ENCODE data around the gene ROBO2. TPM values are rescaled to one million over a fixed set of nuclear protein-coding genes. Genes with fewer than 3 reads are reported as not detected.

ROBO2 gene
- polyA plus RNA-seq, 12 donors, result 3.2 to 57.4 (median 4.2) TPM; not detected in 1

DNA sequence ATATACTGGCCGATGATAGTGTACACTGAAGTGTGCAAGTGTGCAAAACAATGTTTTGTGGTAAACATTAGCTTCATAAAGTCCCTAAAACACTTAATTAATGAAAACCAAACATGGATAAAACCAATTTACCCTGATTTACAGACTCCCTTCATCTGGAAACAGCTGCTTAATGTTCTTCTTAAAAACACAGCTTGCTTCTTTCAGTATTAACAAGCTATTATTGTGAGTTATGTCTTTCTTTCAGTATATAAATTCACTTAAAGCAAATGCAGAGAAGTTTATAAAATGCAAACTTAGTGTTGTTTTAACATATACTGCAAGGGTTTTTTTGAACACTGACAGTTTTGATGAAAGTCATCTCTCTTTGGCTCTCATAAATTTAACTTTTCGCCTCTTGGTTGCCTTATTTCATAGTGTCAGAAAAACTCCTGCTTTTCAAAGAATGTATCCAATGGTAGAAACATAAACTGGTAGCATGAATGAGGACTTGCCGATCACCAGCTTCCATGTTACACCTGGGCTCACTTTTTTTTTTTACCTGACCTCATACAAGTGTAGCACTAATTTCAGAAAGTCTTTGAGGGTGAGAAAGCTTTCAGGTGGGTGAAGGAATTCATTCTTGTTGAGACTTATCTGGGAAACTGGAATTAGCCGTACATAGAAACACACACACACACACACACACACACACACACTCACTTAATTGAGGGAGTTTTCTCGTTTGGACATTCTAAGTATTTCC lies 532.2 kb downstream of the ROBO2 start:
- DNase-seq, result no peak

DNA sequence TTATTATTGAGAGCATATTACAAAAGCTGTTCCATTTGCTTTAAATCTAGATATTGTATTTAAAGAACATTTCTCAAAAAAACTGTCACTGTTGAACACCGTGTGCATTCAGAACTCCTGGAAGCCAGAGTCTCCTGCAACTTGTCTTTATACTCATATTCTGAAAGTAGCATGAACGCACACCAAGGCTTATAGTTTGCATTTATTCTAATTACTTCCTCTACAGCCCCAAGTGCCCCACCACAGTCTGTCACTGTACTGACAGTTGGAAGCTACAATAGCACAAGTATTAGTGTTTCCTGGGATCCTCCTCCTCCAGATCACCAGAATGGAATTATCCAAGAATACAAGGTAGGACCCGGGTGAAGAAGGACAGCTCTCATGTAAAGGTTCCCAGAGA lies 537.4 kb downstream of the ROBO2 start:
- no peak for DNase-seq

DNA sequence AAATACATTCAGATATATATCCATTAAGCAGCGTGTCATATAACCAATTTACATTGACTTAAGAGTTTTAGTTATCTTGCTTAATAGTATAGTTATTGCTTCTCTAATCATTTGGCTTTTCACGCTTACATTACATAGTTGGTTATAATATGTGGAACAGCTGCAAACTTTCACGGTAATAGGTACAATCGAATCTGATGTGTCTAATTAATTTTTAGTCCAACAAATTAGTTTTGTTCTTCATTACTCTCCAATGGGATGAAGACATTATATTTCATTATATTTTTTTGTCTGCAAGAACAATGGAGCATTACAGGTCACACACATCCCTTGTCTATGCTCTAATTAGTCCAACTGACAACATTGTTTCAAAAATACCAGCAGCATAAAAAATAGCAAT lies 546.3 kb downstream of the ROBO2 start:
- no peak for DNase-seq

DNA sequence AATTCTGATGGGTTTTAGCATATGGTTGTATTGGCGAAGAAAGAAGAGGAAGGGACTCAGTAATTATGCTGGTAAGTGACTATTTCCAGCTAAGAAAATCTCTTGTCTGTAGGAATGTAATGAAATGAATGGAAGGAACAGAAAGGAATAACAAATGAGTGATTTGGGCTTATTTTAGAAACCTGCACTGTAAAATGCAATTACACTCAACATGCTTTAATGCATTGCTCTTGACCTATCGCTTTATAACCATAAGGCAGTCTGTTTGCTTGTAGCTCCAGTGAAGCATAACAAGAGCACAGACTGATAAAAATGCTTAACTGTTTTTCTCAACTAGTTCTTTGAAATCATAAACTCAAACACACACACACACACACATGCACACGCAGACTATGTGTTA lies 549.0 kb downstream of the ROBO2 start:
- no peak for DNase-seq

DNA sequence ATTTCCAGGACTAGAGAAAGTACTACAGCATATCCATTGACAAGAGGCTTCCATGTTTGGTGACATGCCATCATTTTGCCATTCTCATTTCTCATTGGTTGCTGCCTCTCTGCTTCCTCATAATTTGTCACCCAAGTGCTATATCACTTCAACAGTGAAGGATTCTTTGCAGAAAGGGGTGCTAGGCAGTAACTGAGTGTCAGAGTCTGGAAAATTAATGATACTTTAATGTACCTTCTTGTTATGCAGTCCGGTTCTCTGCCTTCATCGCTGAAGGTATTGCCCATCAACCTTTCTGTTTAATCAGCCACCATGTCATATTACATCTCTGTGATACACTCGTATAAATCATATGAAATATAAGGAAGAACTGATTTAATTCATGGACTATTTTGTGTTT lies 550.3 kb downstream of the ROBO2 start:
- DNase-seq, result no peak

DNA sequence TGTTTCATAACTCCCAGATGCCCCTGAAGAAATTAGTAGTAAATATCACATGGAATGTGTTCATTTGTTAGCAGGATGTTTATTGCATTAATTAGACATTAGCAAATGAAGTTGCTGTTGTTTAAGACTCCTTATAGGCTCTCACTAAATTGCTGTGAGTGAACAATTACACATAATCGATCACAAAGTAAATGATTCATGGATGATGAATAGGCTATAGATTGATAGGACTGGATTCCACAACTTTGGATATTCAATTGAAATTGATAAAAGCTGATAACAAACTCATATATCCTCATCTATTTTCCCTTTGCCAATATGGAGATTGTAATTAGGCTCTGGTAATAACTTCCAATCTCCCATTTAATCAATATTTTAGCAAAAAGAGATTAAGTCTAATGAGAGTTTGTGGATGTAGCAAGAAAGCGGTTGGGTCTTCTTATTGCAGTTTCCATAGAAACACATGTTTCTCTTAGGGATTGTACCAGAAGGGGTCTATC lies 555.5 kb downstream of the ROBO2 start:
- DNase-seq, result no peak

DNA sequence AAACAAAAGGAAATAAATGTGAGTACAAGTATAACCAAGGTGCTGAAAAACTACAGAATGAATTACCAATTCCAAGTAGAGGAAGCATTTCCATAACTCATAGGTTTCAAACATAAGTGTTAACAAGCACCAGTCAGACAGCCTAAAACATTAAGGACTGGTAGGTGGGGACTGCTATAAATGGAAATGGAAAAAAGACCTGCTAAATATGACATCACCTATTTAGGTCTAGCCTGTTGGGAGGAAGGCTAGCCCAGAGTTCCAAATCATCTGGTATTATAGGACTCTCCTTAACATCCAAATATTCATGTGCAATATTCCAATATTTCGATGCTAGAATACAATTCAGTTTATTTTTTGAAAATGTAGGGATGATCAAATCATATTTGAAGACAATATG lies 560.0 kb downstream of the ROBO2 start:
- DNase-seq, result no peak

DNA sequence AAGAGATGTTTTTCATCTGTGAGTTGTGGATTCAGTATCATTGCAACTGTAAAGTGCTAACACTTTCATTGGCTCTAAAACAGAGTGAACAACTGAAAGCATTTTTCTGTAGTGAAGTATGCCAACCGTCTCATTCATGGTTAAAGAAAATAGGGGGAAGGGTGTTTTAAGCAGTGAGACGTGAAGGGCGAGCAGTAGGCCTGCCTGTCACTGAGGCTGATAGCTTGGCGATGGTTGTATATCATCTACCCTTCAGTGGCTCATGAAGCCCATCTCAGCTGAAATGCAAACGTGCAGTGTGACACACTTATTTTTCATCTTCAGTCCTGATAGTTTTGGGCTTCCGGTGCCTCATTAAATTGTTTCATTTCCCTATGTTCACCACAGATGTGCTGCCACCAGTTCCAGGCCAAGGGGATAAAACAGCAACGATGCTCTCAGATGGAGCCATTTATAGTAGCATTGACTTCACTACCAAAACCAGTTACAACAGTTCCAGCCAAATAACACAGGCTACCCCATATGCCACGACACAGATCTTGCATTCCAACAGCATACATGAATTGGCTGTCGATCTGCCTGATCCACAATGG lies 562.0 kb downstream of the ROBO2 start:
- DNase-seq, result no peak

DNA sequence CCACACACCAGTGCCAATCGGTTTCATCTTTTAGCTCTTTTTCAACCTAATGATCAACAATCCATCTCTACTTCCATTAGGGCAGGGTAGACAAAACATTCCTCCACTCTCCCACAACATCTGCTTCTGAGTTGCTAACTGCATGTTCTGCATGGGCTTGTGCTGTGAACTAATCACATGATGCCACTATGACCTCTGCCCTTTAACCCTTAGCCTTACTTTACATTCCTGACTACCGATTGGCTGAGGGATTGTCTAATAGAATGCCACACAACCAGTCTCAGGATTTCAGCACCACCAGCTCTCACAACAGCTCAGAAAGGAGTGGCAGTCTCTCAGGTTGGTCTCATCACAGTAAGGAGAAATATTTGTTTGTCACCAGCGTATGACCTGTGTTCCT lies 562.8 kb downstream of the ROBO2 start:
- no peak for DNase-seq

DNA sequence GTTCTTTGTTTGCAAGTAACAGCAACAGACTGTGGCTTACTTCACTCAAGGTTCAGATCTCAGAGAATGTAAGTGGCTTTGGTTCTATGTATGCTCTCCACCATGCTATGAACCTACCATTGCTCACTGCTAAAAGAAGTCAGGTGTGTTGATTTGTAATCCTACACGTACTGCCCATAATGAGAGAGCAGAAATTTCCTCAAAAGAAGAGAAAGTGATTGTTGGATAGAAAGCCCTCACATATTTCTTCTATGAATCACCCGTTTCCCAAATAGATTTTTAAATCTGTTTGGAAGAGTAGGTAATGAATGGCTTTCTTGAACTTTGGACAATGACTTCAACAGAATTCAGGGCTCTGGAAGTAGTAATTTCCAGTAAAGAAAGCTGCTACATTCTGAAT lies 565.4 kb downstream of the ROBO2 start:
- no peak for DNase-seq

DNA sequence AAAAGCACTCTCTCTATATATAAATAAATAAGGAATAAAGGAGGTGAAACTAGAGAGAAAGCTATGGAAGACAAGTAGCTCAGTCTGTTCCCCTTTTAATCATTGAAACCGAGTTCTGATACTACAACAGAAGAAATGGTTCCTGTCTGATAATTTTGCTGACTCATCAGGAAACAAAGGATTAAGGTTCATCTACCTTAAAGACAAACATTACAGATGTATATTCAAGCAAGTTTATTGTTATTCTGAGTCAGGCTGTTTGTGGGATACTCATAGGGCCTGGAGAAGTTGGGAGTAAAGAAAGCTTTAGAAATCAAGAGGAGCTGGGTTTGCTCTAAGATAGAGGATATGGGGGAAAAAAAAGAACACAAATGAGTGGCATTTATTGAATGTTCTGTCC lies 566.0 kb downstream of the ROBO2 start:
- DNase-seq, result no peak

DNA sequence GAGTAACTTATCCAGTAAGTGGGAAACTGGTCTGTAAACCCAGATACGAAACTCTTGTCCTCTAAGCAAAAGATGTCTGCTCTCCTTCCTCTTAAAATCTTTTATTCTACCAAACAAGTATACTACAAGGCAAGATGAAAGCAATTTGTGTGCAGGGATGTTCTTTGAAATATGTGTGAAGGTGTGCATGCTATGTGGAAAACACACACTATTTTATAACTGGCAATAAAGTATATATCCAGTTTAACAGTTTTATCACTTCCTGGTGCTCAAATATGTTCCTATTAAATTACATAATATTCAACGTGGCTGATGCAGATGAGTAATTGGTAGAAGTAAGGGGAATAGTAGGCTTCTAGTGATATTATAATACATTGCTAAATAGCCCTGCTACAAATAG lies 566.5 kb downstream of the ROBO2 start:
- DNase-seq, result no peak

DNA sequence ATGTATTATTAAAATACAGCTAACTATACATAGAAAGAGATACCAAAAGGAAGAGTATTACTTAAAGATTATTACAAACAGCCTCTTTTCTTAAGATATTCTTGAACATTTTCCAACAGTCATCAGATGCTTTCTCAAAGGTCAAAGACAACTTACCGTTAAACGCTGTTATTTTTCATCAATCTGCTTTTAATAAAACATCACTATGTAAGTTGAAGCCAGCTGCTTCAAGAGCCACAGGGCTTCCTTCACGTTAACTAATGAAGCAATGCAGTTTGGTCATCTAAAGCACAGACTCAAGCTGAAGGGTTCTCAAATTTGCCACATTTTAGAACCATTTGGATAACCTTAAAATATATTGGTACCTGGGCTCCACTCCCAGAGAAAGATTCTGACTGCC lies 578.8 kb downstream of the ROBO2 start:
- DNase-seq, result no peak

DNA sequence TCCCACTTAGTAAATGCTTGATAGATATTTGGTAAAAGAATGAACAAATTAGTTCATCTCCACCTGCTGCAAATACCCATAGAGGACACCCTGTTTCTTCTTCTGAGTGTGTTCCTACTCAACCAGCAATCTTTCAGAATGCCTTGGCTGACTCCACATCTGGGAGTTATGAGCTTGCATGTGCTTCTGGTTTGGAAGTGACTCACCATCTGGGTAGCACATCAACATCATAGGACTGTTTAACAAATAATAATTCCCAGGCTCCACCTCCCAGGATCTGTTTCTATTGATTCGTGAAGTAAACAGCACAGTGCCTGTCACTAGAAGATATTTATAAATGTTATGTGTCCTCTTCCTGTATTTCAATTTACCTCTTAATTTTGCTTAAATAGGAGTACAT lies 580.1 kb downstream of the ROBO2 start:
- DNase-seq, result peak; percentile 2

DNA sequence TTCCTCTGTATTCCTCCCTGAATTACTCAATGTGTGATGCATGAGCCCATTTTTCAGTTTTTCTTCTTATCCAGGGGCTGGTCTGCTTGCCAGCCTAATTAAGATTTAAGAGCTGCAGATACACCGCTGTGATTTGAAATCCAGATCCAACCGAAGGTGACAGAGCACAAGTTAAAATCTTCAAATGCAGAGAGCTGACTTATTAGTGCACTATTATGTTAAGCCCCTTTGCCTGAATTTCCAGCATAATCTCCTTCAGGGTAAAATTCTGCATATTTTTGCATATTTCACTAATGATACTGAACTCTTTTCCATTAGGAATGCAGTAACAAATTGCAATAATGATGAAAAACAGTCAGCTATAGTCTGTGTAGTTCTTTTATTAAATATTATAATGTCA lies 583.6 kb downstream of the ROBO2 start:
- no peak for DNase-seq

DNA sequence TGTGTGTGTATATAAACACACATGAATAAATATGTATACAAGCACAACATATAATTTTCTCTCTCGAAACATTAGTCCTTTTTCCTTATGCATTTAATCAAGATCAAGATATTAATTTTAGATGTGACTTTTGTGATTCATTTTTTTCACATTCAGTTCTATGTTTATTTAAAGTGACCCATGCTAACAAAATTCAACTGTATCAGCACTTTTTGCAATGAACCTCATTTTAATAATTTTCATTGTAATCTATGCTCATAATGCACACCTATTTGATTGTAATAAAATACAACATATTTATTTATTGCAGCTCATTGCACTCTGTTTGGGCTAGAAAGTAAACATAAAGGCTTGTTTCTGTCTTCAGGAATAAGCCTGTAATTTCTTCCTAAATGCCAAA lies 586.3 kb downstream of the ROBO2 start:
- no peak for DNase-seq

DNA sequence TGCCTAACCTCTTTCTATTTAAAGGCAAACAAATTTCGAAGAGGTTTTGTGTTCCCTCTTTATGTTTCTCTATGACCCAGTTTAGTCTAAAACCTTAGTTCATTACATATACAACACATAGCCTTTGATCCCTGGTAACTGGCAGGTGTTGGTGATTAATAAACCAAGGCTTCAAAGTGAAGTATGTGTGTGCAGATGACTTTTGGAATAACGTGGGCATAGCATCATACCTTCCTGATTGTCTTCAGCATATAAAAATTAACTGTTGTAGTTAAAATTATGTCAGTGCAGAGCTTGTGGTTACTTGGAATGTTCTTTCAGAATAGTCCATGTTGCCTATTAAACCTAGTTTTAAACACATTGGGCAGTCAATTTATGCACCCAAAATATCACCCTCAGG lies 608.3 kb downstream of the ROBO2 start:
- no peak for DNase-seq

DNA sequence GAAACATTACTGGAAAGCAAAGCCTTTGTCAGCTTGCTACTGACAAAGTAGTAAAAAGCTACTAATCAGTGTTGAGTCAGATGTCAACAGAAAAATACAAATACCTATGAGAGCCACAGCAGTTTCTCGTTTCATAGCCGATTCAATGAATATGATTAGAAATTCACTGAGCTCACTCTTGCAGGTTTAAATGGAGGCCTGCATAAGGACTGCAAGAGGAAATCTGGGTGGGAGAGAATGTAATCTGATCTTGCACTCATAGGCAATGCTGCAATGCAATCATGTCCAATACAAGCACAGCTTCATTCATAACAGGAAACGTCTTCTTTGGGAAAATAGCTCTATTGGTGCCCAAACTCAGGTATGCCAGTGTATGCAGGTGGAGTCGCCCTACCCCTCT lies 608.8 kb downstream of the ROBO2 start:
- DNase-seq, result no peak

DNA sequence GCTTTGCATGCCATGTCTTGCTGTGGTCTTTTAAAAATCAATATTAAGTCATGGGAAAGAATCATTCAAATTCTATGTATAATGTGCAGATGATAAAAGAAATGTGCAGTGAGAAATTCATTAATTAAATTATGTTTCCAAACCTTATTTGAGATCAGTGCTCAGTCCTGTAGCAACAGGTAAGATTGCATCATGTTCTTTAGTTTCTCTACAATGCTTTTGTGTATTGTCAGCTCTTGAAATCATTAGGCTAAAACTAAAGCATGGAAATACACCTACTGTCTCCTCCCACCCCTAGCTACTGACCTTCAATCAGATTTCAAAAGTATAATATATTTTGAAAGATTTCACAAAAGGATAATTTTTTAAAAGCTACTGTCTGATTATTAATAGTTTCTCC lies 612.7 kb downstream of the ROBO2 start:
- no peak for DNase-seq

DNA sequence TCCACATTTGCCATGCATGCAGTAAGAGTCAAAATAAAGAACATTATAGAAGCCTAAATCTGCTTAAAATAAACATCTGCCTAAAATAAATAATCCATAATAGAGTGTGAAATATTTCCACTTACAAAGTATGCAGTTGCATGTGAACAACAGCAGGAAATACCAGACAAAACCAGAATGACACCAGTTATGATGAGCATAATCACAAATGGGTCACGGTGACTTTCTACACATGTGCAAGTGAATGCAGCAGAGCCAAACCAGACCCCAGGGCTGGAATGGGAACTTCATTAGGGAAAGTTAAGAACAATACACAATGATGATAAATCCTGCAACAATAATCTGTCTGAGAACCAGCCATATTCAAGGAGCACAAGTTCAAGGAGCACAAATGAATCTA lies 615.5 kb downstream of the ROBO2 start:
- no peak for DNase-seq

DNA sequence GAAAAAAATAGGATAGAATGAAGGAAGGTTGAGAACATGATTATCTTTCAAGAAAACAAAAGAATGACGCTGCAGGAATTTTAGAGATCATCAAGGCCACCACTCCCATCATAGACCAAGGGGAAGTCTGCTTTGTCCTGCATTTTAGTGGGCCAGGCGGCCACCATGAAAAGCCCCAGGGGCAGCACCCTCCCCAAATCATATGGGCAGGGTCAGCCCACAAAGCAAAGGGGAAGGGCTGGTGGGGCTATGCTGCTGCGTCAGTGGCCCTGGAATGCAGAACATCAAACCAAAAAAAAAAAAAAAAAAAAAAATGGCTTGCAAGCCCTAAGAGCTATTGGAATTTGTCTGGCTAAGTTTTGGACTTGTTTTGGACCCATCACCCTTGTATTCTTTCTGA lies 620.8 kb downstream of the ROBO2 start:
- no peak for DNase-seq

DNA sequence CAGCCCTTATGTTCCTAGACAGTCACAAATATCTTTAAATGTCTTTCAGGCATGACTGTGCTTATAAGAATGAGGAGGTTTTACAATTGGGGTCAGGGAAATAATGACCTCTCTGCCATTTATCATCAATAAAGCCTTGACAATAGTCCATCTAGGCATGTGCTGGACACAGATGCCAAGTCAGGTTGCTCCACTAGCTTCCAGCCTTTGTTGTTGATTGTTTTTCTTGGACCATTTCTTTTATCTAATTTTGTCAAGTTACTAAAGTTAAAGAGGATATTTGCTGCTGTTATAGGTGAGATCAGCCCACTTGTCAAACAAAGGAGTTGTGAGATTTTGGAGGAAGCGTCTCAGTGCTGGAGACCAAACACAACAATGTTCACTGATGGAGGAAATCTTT lies 628.0 kb downstream of the ROBO2 start:
- DNase-seq, result no peak

DNA sequence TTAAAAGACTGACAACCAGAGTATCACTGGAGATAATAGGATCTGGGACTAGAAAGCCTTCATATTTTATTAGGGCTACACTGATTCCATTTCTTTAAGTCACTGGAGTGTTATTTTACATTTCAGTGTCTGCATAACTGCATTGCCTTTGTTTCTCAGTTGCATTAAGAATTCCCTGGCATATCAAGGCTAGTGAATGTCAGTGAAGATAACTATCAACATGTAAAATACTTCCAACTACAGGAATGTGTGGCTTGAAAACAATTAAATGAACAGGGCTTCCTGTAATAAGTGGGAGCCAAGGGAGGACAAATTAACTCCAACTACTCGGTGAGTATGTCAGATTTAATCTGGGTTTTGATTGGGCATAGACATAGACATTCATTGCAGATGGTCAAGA lies 628.5 kb downstream of the ROBO2 start:
- no peak for DNase-seq

DNA sequence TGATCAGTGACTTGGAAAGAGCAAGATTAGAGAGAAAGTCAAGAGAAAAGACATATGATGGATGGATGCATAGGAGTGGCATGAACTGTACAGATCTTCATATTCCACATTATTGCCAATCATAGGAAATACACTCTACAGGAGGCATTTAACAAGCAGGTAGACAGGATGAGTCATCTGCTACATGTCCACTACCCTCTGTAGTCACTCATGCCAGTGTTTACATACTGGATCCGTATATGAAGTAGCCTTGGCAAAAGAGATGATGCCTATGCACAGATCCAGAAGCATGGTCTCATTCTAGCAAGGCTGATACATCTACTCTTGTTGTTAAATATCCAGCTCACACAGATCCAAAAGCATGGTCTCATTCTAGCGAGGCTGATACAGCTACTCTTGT lies 632.1 kb downstream of the ROBO2 start:
- DNase-seq, result no peak
